GM19193 (cell line): ENCODE data around the gene CS.

Experiments used
- POLR2A ChIP-seq: IDR thresholded peaks from 4 replicates; pipeline ENCODE4 v1.6.1; 2011; ENCODE audit not compliant: insufficient read depth, insufficient read length; ENCODE audit errors: extremely low read depth

Gene CS

GRCh38 chr12:56326533-56326932 is 26.4 kb upstream of the CS start:
- TF ChIP-seq POLR2A = no peak

- TF ChIP-seq POLR2A = no peak
These were observed 26.0 kb upstream of the CS start for GRCh38 chr12:56326126-56326525.

GRCh38 chr12:56324206-56324605 is 24.1 kb upstream of the CS start:
- TF ChIP-seq POLR2A = no peak

- TF ChIP-seq POLR2A = no peak
These were observed 20.9 kb upstream of the CS start for GRCh38 chr12:56321027-56321426.

GRCh38 chr12:56317675-56318074 is 17.5 kb upstream of the CS start:
- TF ChIP-seq POLR2A = no peak

GRCh38 chr12:56315622-56316473 is 15.7 kb upstream of the CS start, which contains the start of gene CNPY2:
Gene CNPY2, minus strand, starts transcription at chr12:56315988. Its CDS starts 771 bp downstream, at chr12:56315217.
- TF ChIP-seq POLR2A = peak; percentile 95

DNA sequence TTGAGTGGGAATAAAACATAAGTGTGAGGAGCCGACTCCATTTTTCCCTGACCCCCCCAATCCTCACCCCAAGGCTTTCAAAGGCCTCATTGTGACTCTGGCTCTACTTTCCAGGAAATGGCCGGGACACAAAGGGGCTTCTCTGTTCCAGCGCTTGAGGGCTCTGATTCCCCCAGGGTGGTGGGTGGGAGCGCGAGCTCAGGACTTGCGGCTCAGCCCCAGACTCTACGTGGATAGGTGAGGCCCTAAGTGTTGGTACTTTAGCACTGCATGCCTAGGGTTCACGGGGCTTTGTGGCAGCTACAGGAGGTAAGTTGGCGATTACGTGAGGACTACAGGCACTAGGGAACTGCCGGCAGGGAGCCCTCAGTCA is 15.1 kb upstream of the CS start:
- no peak for TF ChIP-seq POLR2A

GRCh38 chr12:56311003-56311402 is 10.9 kb upstream of the CS start:
- no peak for TF ChIP-seq POLR2A

DNA sequence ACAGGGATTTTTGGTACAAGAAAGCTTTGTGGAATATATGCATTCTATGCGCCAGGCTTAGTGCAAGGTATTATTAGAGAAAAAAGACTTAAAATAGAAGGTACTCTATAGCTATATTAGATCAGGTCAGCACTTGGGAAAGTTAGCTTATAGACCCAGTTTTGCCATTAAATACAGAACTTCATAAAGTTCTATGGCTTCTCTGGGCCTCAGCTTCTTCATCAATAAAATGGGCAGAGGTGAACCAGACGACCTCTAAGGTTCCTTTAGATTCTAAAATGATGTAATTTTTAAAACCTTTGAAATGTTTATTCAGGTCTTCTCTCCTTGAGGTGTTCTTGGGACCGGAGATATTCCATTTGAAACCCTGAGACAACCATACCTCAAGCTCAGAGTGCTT is 8.6 kb upstream of the CS start:
- TF ChIP-seq POLR2A = no peak

DNA sequence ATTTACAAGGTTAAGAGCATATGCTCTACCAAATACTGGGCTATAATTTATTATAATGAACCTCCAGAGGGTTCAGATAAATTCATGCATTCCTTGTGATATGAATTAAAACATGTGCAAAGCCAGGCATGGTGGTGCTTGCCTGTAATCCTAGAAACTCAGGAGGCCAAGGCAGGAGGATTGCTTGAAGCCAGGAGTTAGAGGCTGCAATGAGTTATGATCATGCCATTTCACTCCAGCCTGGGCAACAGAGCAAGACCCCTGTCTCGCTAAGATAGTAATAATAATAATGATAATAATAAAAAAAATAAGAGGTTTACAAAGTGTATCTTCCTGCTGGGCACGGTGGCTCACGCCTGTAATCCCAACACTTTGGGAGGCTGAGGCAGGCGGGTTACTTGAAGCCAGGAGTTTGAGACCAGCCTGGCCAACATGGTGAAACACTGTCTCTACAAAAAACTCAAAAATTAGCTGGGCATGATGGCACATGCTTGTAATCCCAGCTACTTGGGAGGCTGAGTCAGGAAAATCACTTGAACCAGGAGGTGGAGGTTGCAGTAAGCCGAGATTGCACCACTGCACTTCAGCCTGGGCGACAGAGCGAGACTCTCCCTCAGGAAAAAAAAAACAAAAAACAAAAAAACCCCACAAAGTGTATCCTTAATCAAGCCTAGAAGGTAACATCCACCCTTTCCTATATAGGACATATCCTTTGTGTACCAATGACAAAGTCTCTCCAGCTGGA is 7.3 kb upstream of the CS start:
- TF ChIP-seq POLR2A = no peak

DNA sequence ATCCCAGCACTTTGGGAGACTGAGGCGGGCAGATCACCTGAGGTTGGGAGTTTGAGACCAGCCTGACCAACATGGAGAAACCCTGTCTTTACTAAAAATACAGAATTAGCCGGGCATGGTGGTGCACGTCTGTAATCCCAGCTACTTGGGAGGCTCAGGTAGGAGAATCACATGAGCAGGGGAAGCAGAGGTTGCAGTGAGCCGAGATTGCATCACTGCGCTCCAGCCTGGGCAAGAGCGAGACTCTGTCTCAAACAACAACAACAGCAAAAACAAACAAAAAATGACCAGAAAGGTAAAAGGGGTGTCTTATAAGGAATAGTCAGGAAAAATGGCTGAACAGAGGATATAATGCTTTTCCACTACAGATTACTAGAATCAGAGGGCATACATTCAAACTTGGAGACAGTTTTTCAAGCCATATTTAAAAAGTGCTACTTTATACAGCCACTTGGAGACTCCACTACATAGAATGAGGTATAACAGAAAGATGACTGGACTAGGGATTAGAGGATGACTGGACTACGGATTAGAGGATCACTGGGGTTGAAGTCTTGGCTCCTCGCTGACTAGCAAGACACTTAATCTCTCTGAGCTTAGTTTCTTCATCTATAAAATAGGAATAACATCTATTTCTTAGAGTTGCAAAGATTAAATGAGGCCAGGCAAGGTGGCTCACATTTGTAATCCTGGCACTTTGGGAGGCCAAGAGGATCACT is 4.9 kb upstream of the CS start:
- TF ChIP-seq POLR2A = no peak

DNA sequence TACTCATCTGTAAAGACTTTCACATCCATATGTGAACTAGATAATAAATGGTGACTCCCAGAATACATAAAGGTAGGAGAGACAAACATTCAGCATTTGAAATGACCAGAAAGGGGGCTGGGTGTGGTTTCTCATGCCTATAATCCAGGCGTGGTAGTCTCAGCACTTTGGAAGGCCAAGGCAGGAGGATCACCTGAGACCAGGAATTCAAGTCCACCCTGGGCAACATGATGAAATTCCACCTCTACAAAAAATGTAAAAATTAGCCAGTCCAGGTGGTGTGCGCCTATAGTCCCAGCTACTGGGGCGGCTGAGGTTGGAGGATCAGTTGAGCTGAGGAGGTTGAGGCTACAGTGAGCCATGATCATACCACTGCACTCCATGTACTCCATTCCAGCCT is 4.1 kb upstream of the CS start:
- no peak for TF ChIP-seq POLR2A

DNA sequence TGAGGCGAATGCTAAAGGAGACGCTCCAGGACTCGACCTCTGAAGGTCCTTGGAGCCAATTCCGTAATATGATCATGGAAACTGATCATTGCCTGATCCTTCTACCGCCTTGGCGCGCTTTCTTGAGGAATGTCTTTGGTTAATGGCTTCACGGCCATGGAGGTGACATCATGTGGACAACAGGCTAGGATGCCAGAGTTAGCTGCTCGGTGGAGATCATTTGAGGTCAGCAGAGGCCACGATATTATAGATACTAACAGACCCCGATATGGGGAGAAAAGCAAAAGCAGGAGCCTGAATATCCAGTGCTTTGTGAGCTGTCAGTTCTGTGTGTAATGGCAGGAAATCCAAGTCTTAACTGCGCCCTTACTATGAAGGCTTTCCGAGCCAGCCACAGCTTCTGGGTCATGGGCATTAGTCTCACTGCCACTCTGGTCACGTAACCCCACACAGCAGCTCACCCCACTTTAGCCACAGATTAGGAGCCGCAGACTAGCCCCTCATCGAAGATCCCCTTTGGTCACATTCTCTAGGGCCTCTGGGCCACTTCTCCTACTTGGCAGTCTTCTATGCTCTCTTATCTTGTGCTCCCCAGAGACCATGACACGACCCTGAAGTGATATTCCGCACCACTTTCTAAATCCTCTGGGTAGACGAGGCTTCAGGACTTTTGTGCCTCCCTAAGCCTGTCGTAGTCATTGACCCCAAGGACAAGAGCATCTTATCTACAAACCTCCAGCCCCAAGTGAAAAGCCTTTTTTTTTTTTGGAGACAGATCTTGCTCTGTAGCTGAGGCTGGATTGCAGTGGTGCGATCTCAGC is 724 bp upstream of the CS start:
- no peak for TF ChIP-seq POLR2A

DNA sequence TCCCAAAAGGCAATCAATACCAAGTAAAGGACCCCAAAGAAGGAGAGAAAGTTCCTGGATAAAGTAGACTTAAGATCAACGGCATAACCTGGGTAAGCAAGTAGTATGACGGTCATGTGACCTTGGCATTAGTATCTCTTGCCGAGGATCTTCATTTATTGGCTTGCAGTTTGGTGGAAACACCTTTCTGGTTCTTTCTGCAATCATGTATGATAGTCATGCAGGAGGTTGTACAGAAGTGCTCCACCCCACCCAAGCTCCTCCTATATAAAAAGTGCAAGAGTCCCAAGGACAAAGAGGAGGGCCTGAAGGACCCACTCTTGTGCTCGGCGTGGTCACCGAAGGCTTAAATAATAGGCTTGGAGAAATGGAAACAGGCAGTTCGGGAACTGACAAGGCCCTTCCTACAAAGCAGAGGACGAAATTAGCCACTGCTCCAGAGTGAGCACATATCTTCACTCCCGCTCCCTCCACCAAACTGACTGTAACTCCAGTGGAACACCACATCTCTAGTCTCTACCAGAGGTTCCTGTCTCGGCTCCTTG is 750 bp downstream of the CS start:
- no peak for TF ChIP-seq POLR2A
